SU-DHL-6 (cell line): ENCODE measurements around the gene MRPS2.

ENCODE experiments used
- CTCF ChIP-seq: fragments of 200-600 bp; sonication (generic); IDR thresholded peaks from one replicate; pipeline ENCODE4 v1.5.1; 2017; ENCODE audit warnings: antibody characterized with exemption, mild to moderate bottlenecking, low read length, moderate library complexity; ENCODE audit not compliant: insufficient read depth, poor library complexity, severe bottlenecking
- EZH2phosphoT487 ChIP-seq: fragments of 200-600 bp; sonication (generic), shearing (Covaris generic); conservative IDR thresholded peaks from 2 replicates; pipeline ENCODE4 v1.6.1; 2018; ENCODE audit warnings: mild to moderate bottlenecking, antibody characterized with exemption, low read length, moderate library complexity, mixed read lengths

- TF ChIP-seq CTCF (no peak), EZH2phosphoT487 (no peak)
Measured at GRCh38 chr9:135478829-135479468, 21.5 kb upstream of the MRPS2 start.
